H1 (cell line): Measurements from ENCODE around the gene RGPD3.
"Not testable (repeated sequence)": the region's sequence is repeated elsewhere in the genome, so short reads cannot be mapped to it uniquely, and the experiment has no call there.

ENCODE experiments used
- CHD2 ChIP-seq: IDR thresholded peaks from 2 replicates; pipeline ENCODE4 v1.6.1; 2012; ENCODE audit warnings: low read length, improper control_type of control experiment
- CTCF ChIP-seq, 3 experiments: IDR thresholded peaks; 1 replicate in 2 of 3; 2 replicates in 1 of 3; pipeline versions ENCODE4 v1.5.1 to v1.6.1; 2011; ENCODE audit warnings: low read length in 3 of 3, mild to moderate bottlenecking in 3 of 3, inconsistent platforms in 2 of 3, low read depth in 1 of 3, moderate library complexity in 1 of 3; ENCODE audit not compliant: insufficient read depth in 1 of 3; ENCODE audit errors: control extremely low read depth in 1 of 3
- EP300 ChIP-seq, 2 experiments: IDR thresholded peaks; 1 replicate in 1 of 2; 2 replicates in 1 of 2; pipeline ENCODE4 v1.6.1; 2011 to 2012; ENCODE audit warnings: low read depth in 2 of 2, low read length in 2 of 2, mild to moderate bottlenecking in 2 of 2, borderline replicate concordance in 1 of 2, inconsistent platforms in 1 of 2, moderate library complexity in 1 of 2
- GABPA ChIP-seq: IDR thresholded peaks from 2 replicates; pipeline ENCODE4 v1.6.1; 2011; ENCODE audit warnings: mild to moderate bottlenecking, low read length, moderate library complexity, borderline replicate concordance; ENCODE audit not compliant: insufficient read depth
- PHF8 ChIP-seq: fragments of 200-600 bp; sonication (generic); conservative IDR thresholded peaks from 2 replicates; pipeline ENCODE4 v1.7.1; 2012; ENCODE audit warnings: low read depth, mild to moderate bottlenecking, inconsistent platforms, low read length, moderate library complexity
- POLR2A ChIP-seq, 2 experiments: IDR thresholded peaks; 1 replicate in 1 of 2; 2 replicates in 1 of 2; pipeline ENCODE4 v1.6.1; 2011; ENCODE audit warnings: low read depth in 2 of 2, low read length in 2 of 2, mild to moderate bottlenecking in 2 of 2; ENCODE audit errors: control extremely low read depth in 1 of 2
- POLR2AphosphoS5 ChIP-seq: IDR thresholded peaks from 2 replicates; pipeline ENCODE4 v1.6.1; 2011; ENCODE audit warnings: low read depth, low read length
- SIX5 ChIP-seq: IDR thresholded peaks from 2 replicates; pipeline ENCODE4 v1.6.1; 2011; ENCODE audit warnings: mild to moderate bottlenecking, low read depth, low read length

GRCh38 chr2:106500350-106500749, 32.1 kb upstream of the RGPD3 start:
- TF ChIP-seq PHF8; POLR2A (IDR thresholded peaks at IDR 0.05; ENCODE audit: control extremely low read depth in 1 of 2, low read depth in 2 of 2, low read length in 2 of 2); CHD2; GABPA; CTCF (IDR thresholded peaks at IDR 0.05; ENCODE audit: control extremely low read depth in 1 of 3, insufficient read depth in 1 of 3, low read depth in 1 of 3, low read length in 3 of 3); SIX5; POLR2AphosphoS5; EP300 (IDR thresholded peaks at IDR 0.05; ENCODE audit: borderline replicate concordance in 1 of 2, low read depth in 2 of 2, low read length in 2 of 2): not testable (repeated sequence)
